ENCODE measurements around the gene KSR2. TPM values are rescaled to one million over a fixed set of nuclear protein-coding genes. Genes with fewer than 3 reads are reported as not detected.
A peak's percentile ranks its signal among the peaks of the same experiment; 100 is the strongest.

Gene KSR2
- total and polyA plus RNA-seq, 2 of the 13 experiments (the other 11 are each of a cell fraction or from before 2014, with no cell fraction given): 0.02 TPM; not detected in 1

DNA sequence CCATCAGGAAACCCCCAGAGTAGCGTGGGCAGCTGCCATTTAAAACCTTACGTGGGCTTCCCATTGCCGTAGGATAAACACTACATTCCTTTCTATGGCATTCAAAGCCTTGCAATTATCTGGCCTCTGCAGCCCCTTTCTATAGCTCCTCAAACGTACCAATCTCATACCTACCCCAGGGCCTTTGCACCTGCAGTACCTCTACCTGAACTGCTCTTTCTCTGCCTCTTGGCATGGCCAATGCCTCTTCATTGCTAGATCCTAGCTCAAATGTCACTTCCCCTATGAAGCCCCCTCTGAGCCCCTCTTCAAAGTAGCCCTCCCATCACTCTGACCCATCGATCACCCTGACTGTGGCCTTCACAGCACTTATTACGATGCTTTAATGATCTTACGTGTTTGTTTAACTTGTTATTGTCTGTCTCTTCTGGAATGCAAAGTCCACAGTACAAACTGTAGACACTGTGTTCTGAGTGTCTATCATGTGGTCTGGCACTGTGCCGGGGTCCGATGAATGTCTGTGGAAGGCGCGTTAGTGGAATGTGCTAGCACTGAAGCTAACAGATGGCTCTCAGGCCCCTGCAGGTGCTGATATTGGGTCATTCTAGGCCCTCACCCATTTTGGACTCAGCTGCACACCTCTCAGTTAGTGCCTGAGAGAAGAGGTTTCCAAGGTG, 450.1 kb downstream of the KSR2 start (continued):
- TF ChIP-seq, protein P1, sequence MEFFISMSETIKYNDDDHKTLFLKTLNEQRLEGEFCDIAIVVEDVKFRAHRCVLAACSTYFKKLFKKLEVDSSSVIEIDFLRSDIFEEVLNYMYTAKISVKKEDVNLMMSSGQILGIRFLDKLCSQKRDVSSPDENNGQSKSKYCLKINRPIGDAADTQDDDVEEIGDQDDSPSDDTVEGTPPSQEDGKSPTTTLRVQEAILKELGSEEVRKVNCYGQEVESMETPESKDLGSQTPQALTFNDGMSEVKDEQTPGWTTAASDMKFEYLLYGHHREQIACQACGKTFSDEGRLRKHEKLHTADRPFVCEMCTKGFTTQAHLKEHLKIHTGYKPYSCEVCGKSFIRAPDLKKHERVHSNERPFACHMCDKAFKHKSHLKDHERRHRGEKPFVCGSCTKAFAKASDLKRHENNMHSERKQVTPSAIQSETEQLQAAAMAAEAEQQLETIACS (CRISPR knock-in tag; IDR thresholded peaks at IDR 0.05): no peak
- TF ChIP-seq TAF1 (CRISPR knock-in tag; IDR thresholded peaks at IDR 0.05) (no peak), ZNF230 (CRISPR knock-in tag; IDR thresholded peaks at IDR 0.05) (no peak), ZNF607 (CRISPR knock-in tag; IDR thresholded peaks at IDR 0.05; ENCODE audit: borderline replicate concordance) (no peak), FOXA1 (IDR thresholded peaks at IDR 0.05) (no peak), FOXA1 (CRISPR knock-in tag; IDR thresholded peaks at IDR 0.05) (peak; percentile 69; the same call in 1 of the 2 replicates), NFIB (CRISPR knock-in tag; IDR thresholded peaks at IDR 0.05; ENCODE audit: borderline replicate concordance) (no peak), NKX3-1 (CRISPR knock-in tag; IDR thresholded peaks at IDR 0.05) (no peak), ZBTB21 (CRISPR knock-in tag; IDR thresholded peaks at IDR 0.05) (no peak), RXRA (CRISPR knock-in tag; IDR thresholded peaks at IDR 0.05) (0 out of 2 replicates have a peak, but pooled peaks have one; percentile 55), XBP1 (CRISPR knock-in tag; IDR thresholded peaks at IDR 0.05) (no peak), ZFP36L2 (CRISPR knock-in tag; IDR thresholded peaks at IDR 0.05) (no peak)
- TF ChIP-seq, protein P2, sequence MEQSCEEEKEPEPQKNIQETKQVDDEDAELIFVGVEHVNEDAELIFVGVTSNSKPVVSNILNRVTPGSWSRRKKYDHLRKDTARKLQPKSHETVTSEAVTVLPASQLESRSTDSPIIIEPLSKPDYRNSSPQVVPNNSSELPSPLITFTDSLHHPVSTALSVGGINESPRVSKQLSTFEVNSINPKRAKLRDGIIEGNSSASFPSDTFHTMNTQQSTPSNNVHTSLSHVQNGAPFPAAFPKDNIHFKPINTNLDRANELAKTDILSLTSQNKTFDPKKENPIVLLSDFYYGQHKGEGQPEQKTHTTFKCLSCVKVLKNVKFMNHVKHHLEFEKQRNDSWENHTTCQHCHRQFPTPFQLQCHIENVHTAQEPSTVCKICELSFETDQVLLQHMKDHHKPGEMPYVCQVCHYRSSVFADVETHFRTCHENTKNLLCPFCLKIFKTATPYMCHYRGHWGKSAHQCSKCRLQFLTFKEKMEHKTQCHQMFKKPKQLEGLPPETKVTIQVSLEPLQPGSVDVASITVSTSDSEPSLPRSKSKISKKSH (CRISPR knock-in tag; IDR thresholded peaks at IDR 0.05; ENCODE audit: borderline replicate concordance): no peak
- TF ChIP-seq, protein P3, sequence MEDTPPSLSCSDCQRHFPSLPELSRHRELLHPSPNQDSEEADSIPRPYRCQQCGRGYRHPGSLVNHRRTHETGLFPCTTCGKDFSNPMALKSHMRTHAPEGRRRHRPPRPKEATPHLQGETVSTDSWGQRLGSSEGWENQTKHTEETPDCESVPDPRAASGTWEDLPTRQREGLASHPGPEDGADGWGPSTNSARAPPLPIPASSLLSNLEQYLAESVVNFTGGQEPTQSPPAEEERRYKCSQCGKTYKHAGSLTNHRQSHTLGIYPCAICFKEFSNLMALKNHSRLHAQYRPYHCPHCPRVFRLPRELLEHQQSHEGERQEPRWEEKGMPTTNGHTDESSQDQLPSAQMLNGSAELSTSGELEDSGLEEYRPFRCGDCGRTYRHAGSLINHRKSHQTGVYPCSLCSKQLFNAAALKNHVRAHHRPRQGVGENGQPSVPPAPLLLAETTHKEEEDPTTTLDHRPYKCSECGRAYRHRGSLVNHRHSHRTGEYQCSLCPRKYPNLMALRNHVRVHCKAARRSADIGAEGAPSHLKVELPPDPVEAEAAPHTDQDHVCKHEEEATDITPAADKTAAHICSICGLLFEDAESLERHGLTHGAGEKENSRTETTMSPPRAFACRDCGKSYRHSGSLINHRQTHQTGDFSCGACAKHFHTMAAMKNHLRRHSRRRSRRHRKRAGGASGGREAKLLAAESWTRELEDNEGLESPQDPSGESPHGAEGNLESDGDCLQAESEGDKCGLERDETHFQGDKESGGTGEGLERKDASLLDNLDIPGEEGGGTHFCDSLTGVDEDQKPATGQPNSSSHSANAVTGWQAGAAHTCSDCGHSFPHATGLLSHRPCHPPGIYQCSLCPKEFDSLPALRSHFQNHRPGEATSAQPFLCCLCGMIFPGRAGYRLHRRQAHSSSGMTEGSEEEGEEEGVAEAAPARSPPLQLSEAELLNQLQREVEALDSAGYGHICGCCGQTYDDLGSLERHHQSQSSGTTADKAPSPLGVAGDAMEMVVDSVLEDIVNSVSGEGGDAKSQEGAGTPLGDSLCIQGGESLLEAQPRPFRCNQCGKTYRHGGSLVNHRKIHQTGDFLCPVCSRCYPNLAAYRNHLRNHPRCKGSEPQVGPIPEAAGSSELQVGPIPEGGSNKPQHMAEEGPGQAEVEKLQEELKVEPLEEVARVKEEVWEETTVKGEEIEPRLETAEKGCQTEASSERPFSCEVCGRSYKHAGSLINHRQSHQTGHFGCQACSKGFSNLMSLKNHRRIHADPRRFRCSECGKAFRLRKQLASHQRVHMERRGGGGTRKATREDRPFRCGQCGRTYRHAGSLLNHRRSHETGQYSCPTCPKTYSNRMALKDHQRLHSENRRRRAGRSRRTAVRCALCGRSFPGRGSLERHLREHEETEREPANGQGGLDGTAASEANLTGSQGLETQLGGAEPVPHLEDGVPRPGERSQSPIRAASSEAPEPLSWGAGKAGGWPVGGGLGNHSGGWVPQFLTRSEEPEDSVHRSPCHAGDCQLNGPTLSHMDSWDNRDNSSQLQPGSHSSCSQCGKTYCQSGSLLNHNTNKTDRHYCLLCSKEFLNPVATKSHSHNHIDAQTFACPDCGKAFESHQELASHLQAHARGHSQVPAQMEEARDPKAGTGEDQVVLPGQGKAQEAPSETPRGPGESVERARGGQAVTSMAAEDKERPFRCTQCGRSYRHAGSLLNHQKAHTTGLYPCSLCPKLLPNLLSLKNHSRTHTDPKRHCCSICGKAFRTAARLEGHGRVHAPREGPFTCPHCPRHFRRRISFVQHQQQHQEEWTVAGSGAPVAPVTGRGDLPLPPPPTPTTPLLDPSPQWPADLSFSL (CRISPR knock-in tag; IDR thresholded peaks at IDR 0.05): no peak
- TF ChIP-seq, protein P4, sequence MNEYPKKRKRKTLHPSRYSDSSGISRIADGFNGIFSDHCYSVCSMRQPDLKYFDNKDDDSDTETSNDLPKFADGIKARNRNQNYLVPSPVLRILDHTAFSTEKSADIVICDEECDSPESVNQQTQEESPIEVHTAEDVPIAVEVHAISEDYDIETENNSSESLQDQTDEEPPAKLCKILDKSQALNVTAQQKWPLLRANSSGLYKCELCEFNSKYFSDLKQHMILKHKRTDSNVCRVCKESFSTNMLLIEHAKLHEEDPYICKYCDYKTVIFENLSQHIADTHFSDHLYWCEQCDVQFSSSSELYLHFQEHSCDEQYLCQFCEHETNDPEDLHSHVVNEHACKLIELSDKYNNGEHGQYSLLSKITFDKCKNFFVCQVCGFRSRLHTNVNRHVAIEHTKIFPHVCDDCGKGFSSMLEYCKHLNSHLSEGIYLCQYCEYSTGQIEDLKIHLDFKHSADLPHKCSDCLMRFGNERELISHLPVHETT (CRISPR knock-in tag; conservative IDR thresholded peaks at IDR 0.05): no peak

All from HepG2 (cell line).